LNCaP clone FGC (cell line): ENCODE data around the gene MXRA5.
"Not testable (repeated sequence)": the region's sequence is repeated elsewhere in the genome, so short reads cannot be mapped to it uniquely, and the experiment has no call there.

Source experiments
- DNase-seq: peaks from one replicate; pipeline ENCODE4 v3.0.0-alpha.2; 2011; ENCODE audit warnings: low read depth
- H3K4me3 ChIP-seq: 2 replicates; pipeline ENCODE4 v1.5.1; 2011; ENCODE audit warnings: mild to moderate bottlenecking, low read depth, low read length, control low read depth
- CTCF ChIP-seq: IDR thresholded peaks from 2 replicates; pipeline ENCODE4 v1.5.1; 2012; ENCODE audit warnings: mild to moderate bottlenecking; ENCODE audit not compliant: control insufficient read depth, insufficient read depth; ENCODE audit errors: extremely low read depth

MXRA5 gene

GRCh38 chrX:3379111-3379510 lies 32.7 kb upstream of the MXRA5 start:
- DNase-seq = no peak
- TF ChIP-seq CTCF = no peak

GRCh38 chrX:3378156-3378555 lies 31.7 kb upstream of the MXRA5 start:
- no peak for DNase-seq
- H3K4me3 ChIP-seq = no peak overlapping the region
- no peak for TF ChIP-seq CTCF

More at GRCh38 chrX:3379111-3379510, 32.7 kb upstream of the MXRA5 start:
- no peak overlapping the region for H3K4me3 ChIP-seq

DNA sequence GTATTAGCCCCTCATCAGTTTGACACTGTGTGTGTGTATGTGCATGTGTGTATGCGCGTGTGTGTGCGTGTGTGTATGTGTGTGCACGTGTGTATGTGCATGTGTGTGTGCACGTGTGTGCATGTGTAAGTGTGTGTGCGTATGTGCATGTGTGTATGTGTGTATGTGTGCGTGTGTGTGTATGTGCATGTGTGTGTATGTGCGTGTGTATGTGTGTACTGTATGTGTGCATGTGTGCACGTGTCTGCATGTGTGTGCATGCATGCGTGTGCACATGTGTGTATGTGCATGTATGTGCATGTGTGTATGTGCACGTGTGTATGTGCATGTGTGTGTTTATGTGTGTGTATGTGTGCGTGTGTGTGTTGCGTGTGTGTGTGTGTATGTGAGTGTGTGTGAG lies 31.1 kb upstream of the MXRA5 start:
- no peak for TF ChIP-seq CTCF
- DNase-seq = no peak
- H3K4me3 ChIP-seq = no peak overlapping the region

DNA sequence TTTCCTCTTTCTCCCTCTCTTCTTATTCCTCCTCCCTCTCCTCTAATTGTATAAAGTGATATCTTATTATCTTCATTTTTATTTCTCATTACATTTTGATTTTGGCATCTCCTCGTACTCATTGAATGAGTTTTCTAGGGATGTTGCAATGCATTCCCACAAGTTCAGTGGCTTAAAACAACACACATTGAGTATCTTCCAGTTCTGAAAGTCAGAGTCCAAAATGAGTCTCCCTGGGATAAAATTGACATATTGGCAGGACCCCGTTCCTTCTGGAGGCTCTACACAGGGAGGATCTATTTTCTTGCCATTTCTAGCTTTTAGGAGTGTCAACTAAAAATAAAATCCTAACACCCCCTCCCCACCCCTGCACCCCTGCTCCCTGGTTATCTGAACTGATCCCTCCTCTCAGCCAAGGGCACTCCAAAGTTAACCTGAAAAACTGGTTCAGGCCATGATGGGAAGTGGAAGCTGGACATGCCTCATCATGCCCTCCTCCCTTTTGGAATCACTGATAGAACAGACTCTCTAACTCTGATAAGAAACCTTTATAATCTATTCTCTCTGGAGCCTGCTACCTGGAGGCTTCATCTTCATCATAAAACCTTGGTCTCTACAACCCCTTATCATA lies 29.5 kb upstream of the MXRA5 start:
- DNase-seq, H3K4me3 ChIP-seq: not testable (repeated sequence)

DNA sequence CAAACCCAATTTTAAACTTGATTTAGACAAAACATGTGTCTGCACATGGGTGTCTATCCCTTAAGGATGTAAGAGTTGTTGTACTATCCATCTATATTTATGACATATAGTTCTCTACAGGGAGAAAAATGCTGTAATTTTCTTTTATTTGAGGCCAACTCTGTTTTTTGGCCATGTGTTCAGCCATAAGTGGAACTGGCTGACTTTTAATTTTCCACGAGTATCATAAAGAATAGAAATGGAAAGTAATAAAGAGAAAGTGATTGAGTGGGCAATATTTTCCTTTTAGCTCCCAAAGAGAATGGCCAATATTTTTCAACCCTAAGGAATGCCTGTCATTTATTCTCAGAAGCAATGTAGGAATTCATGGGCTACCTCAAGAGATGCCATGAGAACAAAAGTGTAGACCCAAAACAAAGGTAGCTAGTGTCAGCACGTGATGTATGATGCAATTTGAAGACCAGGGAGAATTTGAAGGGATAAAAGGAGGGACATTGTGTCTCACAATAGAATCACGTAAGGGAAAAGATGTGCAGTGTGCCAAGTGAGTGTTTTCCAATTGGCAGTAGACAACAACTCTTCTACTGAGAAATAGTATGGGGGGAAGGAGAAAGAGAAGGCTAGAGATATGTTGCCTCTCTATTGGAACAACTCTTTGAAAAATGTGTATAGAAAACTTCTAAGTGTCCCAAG lies 27.8 kb upstream of the MXRA5 start:
- no peak for TF ChIP-seq CTCF

GRCh38 chrX:3371163-3371562 lies 24.7 kb upstream of the MXRA5 start:
- no peak for TF ChIP-seq CTCF
- H3K4me3 ChIP-seq = no peak overlapping the region
- DNase-seq = no peak

More for the DNA sequence above, 27.8 kb upstream of the MXRA5 start:
- no peak overlapping the region for H3K4me3 ChIP-seq
- no peak for DNase-seq

DNA sequence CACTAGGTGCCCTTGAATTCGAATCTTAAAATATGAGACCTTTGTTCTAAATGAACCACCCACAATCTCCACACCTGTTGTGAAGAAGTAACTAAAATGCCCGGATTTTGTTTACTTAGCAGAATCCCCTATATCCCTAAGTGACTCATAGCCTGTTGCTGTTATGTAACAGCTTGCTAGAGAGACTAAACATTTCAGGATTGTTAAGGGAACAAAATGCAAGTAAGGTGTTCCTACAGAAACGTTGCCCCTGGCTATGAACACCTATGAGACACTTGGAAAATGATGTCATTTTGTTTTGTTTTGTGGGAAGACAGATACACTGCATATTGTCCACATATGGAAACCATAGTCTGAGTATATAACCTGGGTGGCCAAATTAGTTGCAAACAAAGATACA lies 24.2 kb upstream of the MXRA5 start:
- DNase-seq = no peak
- no peak overlapping the region for H3K4me3 ChIP-seq
- no peak for TF ChIP-seq CTCF
